Rectal smooth muscle tissue (tissue), 1 donor: ENCODE results near the gene ZNF518B.
A peak's percentile ranks its signal among the peaks of the same experiment; 100 is the strongest.

Source experiments
- H3K27ac ChIP-seq: one replicate; pipeline ENCODE4 v1.7.0; 2013; ENCODE audit warnings: low read depth, low read length, inconsistent platforms
- H3K27me3 ChIP-seq: one replicate; pipeline ENCODE4 v1.7.0; 2013; ENCODE audit warnings: low read length; ENCODE audit not compliant: control insufficient read depth, insufficient read depth
- H3K36me3 ChIP-seq: one replicate; pipeline ENCODE4 v1.7.0; 2013; ENCODE audit warnings: low read length; ENCODE audit not compliant: control insufficient read depth, insufficient read depth
- H3K4me1 ChIP-seq: one replicate; pipeline ENCODE4 v1.7.0; 2013; ENCODE audit warnings: low read length; ENCODE audit not compliant: control insufficient read depth, insufficient read depth
- H3K4me3 ChIP-seq: one replicate; pipeline ENCODE4 v1.7.0; 2013; ENCODE audit warnings: low read length
- H3K9ac ChIP-seq: one replicate; pipeline ENCODE4 v1.7.0; 2013; ENCODE audit warnings: low read length

ZNF518B gene

GRCh38 chr4:10478621-10479020 lies 21.4 kb upstream of the ZNF518B start:
- H3K9ac ChIP-seq = no peak overlapping the region
- H3K27me3 ChIP-seq = no peaks in the 10 kb centered on the region
- H3K36me3 ChIP-seq = no peaks in the 10 kb centered on the region
- no peak overlapping the region for H3K4me3 ChIP-seq
- no peak overlapping the region for H3K27ac ChIP-seq
- no peaks in the 10 kb centered on the region for H3K4me1 ChIP-seq

- Histone ChIP-seq H3K9ac (no peak overlapping the region), H3K4me1 (no peaks in the 10 kb centered on the region), H3K4me3 (no peak overlapping the region), H3K36me3 (no peaks in the 10 kb centered on the region), H3K27me3 (no peaks in the 10 kb centered on the region), H3K27ac (no peak overlapping the region)
These were observed 13.3 kb upstream of the ZNF518B start for GRCh38 chr4:10470505-10470904.

GRCh38 chr4:10466161-10466560 lies 8.9 kb upstream of the ZNF518B start:
- H3K4me3 ChIP-seq = no peak overlapping the region
- no peak overlapping the region for H3K9ac ChIP-seq
- no peak overlapping the region for H3K27ac ChIP-seq
- peaks cover 9% of the 10 kb centered on the region for H3K27me3 ChIP-seq
- H3K4me1 ChIP-seq = no peaks in the 10 kb centered on the region
- no peaks in the 10 kb centered on the region for H3K36me3 ChIP-seq

- no peak overlapping the region for H3K27ac ChIP-seq
- no peaks in the 10 kb centered on the region for H3K36me3 ChIP-seq
- no peak overlapping the region for H3K9ac ChIP-seq
- H3K4me1 ChIP-seq = no peaks in the 10 kb centered on the region
- peaks cover 9% of the 10 kb centered on the region for H3K27me3 ChIP-seq
- H3K4me3 ChIP-seq = no peak overlapping the region
These were observed 5.7 kb upstream of the ZNF518B start for GRCh38 chr4:10462876-10463275.

GRCh38 chr4:10461850-10462400 lies 4.7 kb upstream of the ZNF518B start:
- no peak overlapping the region for H3K27ac ChIP-seq
- no peaks in the 10 kb centered on the region for H3K36me3 ChIP-seq
- H3K4me1 ChIP-seq = no peaks in the 10 kb centered on the region
- no peak overlapping the region for H3K9ac ChIP-seq
- peak overlapping the region; percentile 47 for H3K4me3 ChIP-seq
- peaks cover 9% of the 10 kb centered on the region for H3K27me3 ChIP-seq

- Histone ChIP-seq H3K27ac (no peak overlapping the region), H3K4me1 (no peaks in the 10 kb centered on the region)
These were observed 4.0 kb upstream of the ZNF518B start for GRCh38 chr4:10461091-10461849.

GRCh38 chr4:10460313-10461047 lies 3.3 kb upstream of the ZNF518B start:
- Histone ChIP-seq H3K4me3 (no peak overlapping the region), H3K4me1 (peaks cover 2% of the 10 kb centered on the region), H3K9ac (no peak overlapping the region), H3K36me3 (no peaks in the 10 kb centered on the region), H3K27ac (no peak overlapping the region), H3K27me3 (peaks cover 9% of the 10 kb centered on the region)

More at GRCh38 chr4:10461091-10461849, 4.0 kb upstream of the ZNF518B start:
- Histone ChIP-seq H3K9ac (no peak overlapping the region), H3K4me3 (peak overlapping the region; percentile 54), H3K36me3 (no peaks in the 10 kb centered on the region), H3K27me3 (peaks cover 9% of the 10 kb centered on the region)

- Histone ChIP-seq H3K9ac (no peak overlapping the region), H3K4me1 (peaks cover 2% of the 10 kb centered on the region), H3K27ac (no peak overlapping the region), H3K27me3 (peaks cover 9% of the 10 kb centered on the region), H3K36me3 (no peaks in the 10 kb centered on the region), H3K4me3 (no peak overlapping the region)
These were observed 2.1 kb upstream of the ZNF518B start for GRCh38 chr4:10459305-10459704.

GRCh38 chr4:10458177-10458576 lies 951 bp upstream of the ZNF518B start:
- Histone ChIP-seq H3K27ac (no peak overlapping the region), H3K27me3 (peaks cover 9% of the 10 kb centered on the region), H3K36me3 (no peaks in the 10 kb centered on the region), H3K4me3 (no peak overlapping the region), H3K4me1 (peaks cover 2% of the 10 kb centered on the region), H3K9ac (no peak overlapping the region)

GRCh38 chr4:10456595-10457254 lies 501 bp downstream of the ZNF518B start:
- H3K27me3 ChIP-seq = peaks cover 3% of the 10 kb centered on the region
- peak overlapping the region; percentile 19 for H3K9ac ChIP-seq
- H3K4me1 ChIP-seq = peaks cover 2% of the 10 kb centered on the region
- no peaks in the 10 kb centered on the region for H3K36me3 ChIP-seq
- H3K27ac ChIP-seq = peak overlapping the region; percentile 60
- peak overlapping the region; percentile 75 for H3K4me3 ChIP-seq

GRCh38 chr4:10456260-10456594 lies 999 bp downstream of the ZNF518B start:
- peak overlapping the region; percentile 75 for H3K4me3 ChIP-seq
- H3K36me3 ChIP-seq = no peaks in the 10 kb centered on the region
- peak overlapping the region; percentile 60 for H3K27ac ChIP-seq
- H3K27me3 ChIP-seq = no peaks in the 10 kb centered on the region
- peak overlapping the region; percentile 19 for H3K9ac ChIP-seq
- H3K4me1 ChIP-seq = peaks cover 2% of the 10 kb centered on the region

GRCh38 chr4:10455133-10455532 lies 2.1 kb downstream of the ZNF518B start:
- H3K36me3 ChIP-seq = no peaks in the 10 kb centered on the region
- H3K27me3 ChIP-seq = no peaks in the 10 kb centered on the region
- H3K4me1 ChIP-seq = peaks cover 2% of the 10 kb centered on the region
- no peak overlapping the region for H3K9ac ChIP-seq
- no peak overlapping the region for H3K27ac ChIP-seq
- H3K4me3 ChIP-seq = no peak overlapping the region
